SH-SY5Y (cell line): Measurements from ENCODE around the gene CCDC60.

ENCODE experiments used
- GATA2 ChIP-seq: IDR thresholded peaks from 2 replicates; pipeline ENCODE4 v1.6.1; 2011; ENCODE audit warnings: mild to moderate bottlenecking, low read depth, low read length
- GATA3 ChIP-seq: IDR thresholded peaks from 2 replicates; pipeline ENCODE4 v1.6.1; 2011; ENCODE audit warnings: low read depth, mild to moderate bottlenecking, low read length, moderate library complexity

DNA sequence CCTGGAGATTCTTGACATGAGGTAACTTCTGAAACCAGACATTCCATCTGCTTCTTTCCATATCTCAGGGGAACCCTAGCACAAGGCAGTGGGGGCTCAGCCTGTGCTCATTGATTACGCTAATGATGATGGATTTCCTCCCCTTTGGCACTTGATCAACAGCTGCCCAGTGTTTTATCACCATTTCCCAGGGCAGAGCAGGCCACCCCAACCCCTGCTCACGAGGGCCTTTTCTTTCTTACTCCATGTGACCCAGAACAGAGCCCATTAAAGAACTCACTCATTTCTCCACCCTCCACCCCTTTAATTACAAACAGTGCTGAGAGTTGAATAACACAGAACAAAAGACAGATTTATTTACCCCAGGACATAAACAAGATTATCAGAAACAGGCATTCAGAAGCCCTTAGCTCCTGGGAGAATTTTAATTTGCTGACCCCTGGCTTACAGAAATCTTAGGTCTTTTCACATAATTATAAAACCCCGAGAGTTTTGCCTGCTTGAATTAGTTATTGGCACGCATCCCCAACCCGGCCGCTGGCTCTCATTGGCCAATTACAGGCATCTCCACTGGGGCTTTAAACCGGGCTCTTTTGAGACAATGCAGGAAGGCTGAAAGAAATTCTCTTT is 32.0 kb upstream of the CCDC60 start:
- TF ChIP-seq GATA2: no peak
- TF ChIP-seq GATA3: no peak
